HepG2 (cell line): ENCODE results near the gene RSAD2. TPM values are rescaled to one million over a fixed set of nuclear protein-coding genes. Genes with fewer than 3 reads are reported as not detected.

Experiments used
- ATAC-seq: fragments of 200-7000 bp; cut with Tn5 transposase; 3 replicates; pipeline ENCODE4 v1.9.1; 2020; ENCODE audit warnings: mild to moderate bottlenecking, moderate library complexity
- BruUV-seq: library from RNA; stranded (reverse); fragments of 400-500 nt; replicated peaks from 2 replicates; lab custom pipeline; 2021; lab: Mats Ljungman, UMichigan
- CTCF ChIA-PET: fragments of 300-600 bp; formaldehyde crosslinking; extraction: SDS; loops from one replicate; lab custom pipeline; 2021; ENCODE audit warnings: low total read pairs, inconsistent platforms, low intra/inter-chr PET ratio; lab: Yijun Ruan, JAX
- POLR2A ChIA-PET: fragments of 350-600 bp; sonication (Branson Sonifier 250); formaldehyde crosslinking; loops from one replicate; lab custom pipeline; 2020; ENCODE audit warnings: antibody characterized with exemption, inconsistent platforms; lab: Yijun Ruan, JAX
- DNase-seq: peaks from one replicate; pipeline ENCODE4 v3.0.0-alpha.2; 2015; ENCODE audit warnings: low spot score
- FAIRE-seq: peaks from 3 replicates; lab custom pipeline; 2011; peaks lifted over from hg19 to GRCh38; lab: Jason Lieb, UNC
- H2AFZ ChIP-seq: one replicate; pipeline ENCODE4 v1.6.1; 2011; ENCODE audit warnings: low read length, inconsistent platforms
- H3K27ac ChIP-seq: fragments of 300-600 bp; 3 replicates; pipeline ENCODE4 v1.8.0; 2011; ENCODE audit warnings: mixed run types, mild to moderate bottlenecking, mixed read lengths, low read length, inconsistent platforms; ENCODE audit not compliant: insufficient read depth; ENCODE audit errors: extremely low read length
- H3K27me3 ChIP-seq, 2 experiments: fragments of 200-600 bp in 1 of 2; 2 replicates in 1 of 2; 3 replicates in 1 of 2; pipeline versions ENCODE4 v1.6.0 to v1.8.0; 2011; ENCODE audit warnings: low read length in 2 of 2, mild to moderate bottlenecking in 2 of 2, moderate library complexity in 2 of 2, inconsistent platforms in 1 of 2; ENCODE audit not compliant: insufficient read depth in 2 of 2, control insufficient read depth in 1 of 2
- H3K36me3 ChIP-seq, 2 experiments: fragments of 200-600 bp in 1 of 2; replicated peaks in 1 of 2; 2 replicates in 1 of 2; 3 replicates in 1 of 2; pipeline versions ENCODE4 v1.5.1 to v1.8.0; 2011; ENCODE audit warnings: low read length in 2 of 2, inconsistent platforms in 1 of 2; ENCODE audit not compliant: insufficient read depth in 2 of 2, control insufficient read depth in 1 of 2
- H3K4me1 ChIP-seq: 2 replicates; pipeline ENCODE4 v1.5.1; 2012; ENCODE audit warnings: low read length, inconsistent platforms; ENCODE audit not compliant: insufficient read depth
- H3K4me2 ChIP-seq: 2 replicates; pipeline ENCODE4 v1.6.0; 2011; ENCODE audit warnings: low read depth, low read length, inconsistent platforms
- H3K4me3 ChIP-seq, 3 experiments: fragments of 200-600 bp in 1 of 3; sonication (generic), shearing (Covaris generic) in 1 of 3; replicated peaks in 1 of 3; 2 replicates each; pipeline ENCODE4 v1.5.1; 2011 to 2016; ENCODE audit warnings: low read length in 3 of 3, inconsistent platforms in 2 of 3, low read depth in 2 of 3, mild to moderate bottlenecking in 2 of 3, control low read depth in 1 of 3, mixed read lengths in 1 of 3; ENCODE audit not compliant: insufficient read depth in 1 of 3
- H3K79me2 ChIP-seq: one replicate; pipeline ENCODE4 v1.6.1; 2011; ENCODE audit warnings: low read length, inconsistent platforms; ENCODE audit not compliant: insufficient read depth
- H3K9ac ChIP-seq: 2 replicates; pipeline ENCODE4 v1.6.0; 2011; ENCODE audit warnings: mild to moderate bottlenecking, low read depth, low read length, inconsistent platforms; ENCODE audit not compliant: insufficient read depth
- H3K9me3 ChIP-seq: 2 replicates; pipeline ENCODE4 v1.5.1; 2012; ENCODE audit warnings: mild to moderate bottlenecking, low read length
- H4K20me1 ChIP-seq: 2 replicates; pipeline ENCODE4 v1.6.0; 2011; ENCODE audit warnings: inconsistent platforms, mild to moderate bottlenecking, low read length, moderate library complexity; ENCODE audit not compliant: insufficient read depth
- ASH2L ChIP-seq: fragments of 300-600, 200-600 bp; sonication (generic); IDR thresholded peaks from 2 replicates; pipeline ENCODE4 v1.7.0; 2017; ENCODE audit warnings: low read depth, mild to moderate bottlenecking, moderate library complexity, mixed read lengths, low read length; ENCODE audit not compliant: insufficient read length
- CENPX ChIP-seq: sonication (generic); formaldehyde crosslinking; IDR thresholded peaks from 2 replicates; pipeline ENCODE4 v1.9.0; 2021; ENCODE audit warnings: mild to moderate bottlenecking, missing genetic modification reagents, moderate library complexity
- DMTF1 ChIP-seq: sonication (generic); formaldehyde crosslinking; IDR thresholded peaks from 2 replicates; pipeline ENCODE4 v1.4.0; 2020; ENCODE audit warnings: mild to moderate bottlenecking, missing genetic modification reagents
- ELF1 ChIP-seq: sonication (generic); formaldehyde crosslinking; IDR thresholded peaks from 2 replicates; pipeline ENCODE4 v1.4.0; 2020; ENCODE audit warnings: missing genetic modification reagents
- HMG20A ChIP-seq: IDR thresholded peaks from 2 replicates; pipeline ENCODE4 v1.6.1; 2016; ENCODE audit warnings: borderline replicate concordance
- IRF9 ChIP-seq: sonication (generic); formaldehyde crosslinking; IDR thresholded peaks from 2 replicates; pipeline ENCODE4 v1.8.0; 2022; ENCODE audit warnings: missing genetic modification reagents, mild to moderate bottlenecking, borderline replicate concordance
- NR2F2 ChIP-seq: IDR thresholded peaks from 2 replicates; pipeline ENCODE4 v1.6.1; 2012; ENCODE audit warnings: low read depth, inconsistent platforms, borderline replicate concordance
- ONECUT2 ChIP-seq: sonication (generic); formaldehyde crosslinking; IDR thresholded peaks from 2 replicates; pipeline ENCODE4 v1.4.0; 2020; ENCODE audit warnings: missing genetic modification reagents
- PLRG1 ChIP-seq: fragments of 450-650 bp; conservative IDR thresholded peaks from 2 replicates; pipeline ENCODE4 v1.6.1; 2016
- PRDM15 ChIP-seq: sonication (generic); formaldehyde crosslinking; IDR thresholded peaks from 2 replicates; pipeline ENCODE4 v1.4.0; 2020; ENCODE audit warnings: missing genetic modification reagents
- RAD21 ChIP-seq: fragments of 450-650 bp; formaldehyde crosslinking; IDR thresholded peaks from 2 replicates; pipeline ENCODE4 v1.5.0; 2020; ENCODE audit warnings: mild to moderate bottlenecking
- ZGPAT ChIP-seq: IDR thresholded peaks from 2 replicates; pipeline ENCODE4 v1.6.1; 2016; ENCODE audit warnings: mild to moderate bottlenecking
- ZKSCAN8 ChIP-seq: IDR thresholded peaks from 2 replicates; pipeline ENCODE4 v1.6.1; 2016; ENCODE audit warnings: borderline replicate concordance, missing genetic modification reagents, missing compliant biosample characterization
- ZNF136 ChIP-seq: sonication (generic); formaldehyde crosslinking; IDR thresholded peaks from 2 replicates; pipeline ENCODE4 v1.8.1; 2022; ENCODE audit warnings: low read depth, mild to moderate bottlenecking, moderate library complexity, missing genetic modification reagents
- ZNF446 ChIP-seq: sonication (generic); formaldehyde crosslinking; IDR thresholded peaks from 2 replicates; pipeline ENCODE4 v1.5.0; 2020; ENCODE audit warnings: mild to moderate bottlenecking, missing genetic modification reagents
- ZNF558 ChIP-seq: sonication (generic); formaldehyde crosslinking; IDR thresholded peaks from 2 replicates; pipeline ENCODE4 v1.9.0; 2022; ENCODE audit warnings: mild to moderate bottlenecking, missing genetic modification reagents, borderline replicate concordance
- ZSCAN9 ChIP-seq: IDR thresholded peaks from 2 replicates; pipeline ENCODE4 v1.6.1; 2016; ENCODE audit warnings: borderline replicate concordance
- WGBS: methylation state at CpG from one replicate; pipeline ENCODE4 v1.1.6; 2017; ENCODE audit warnings: low lambda C conversion rate; 5-methylcytosine and 5-hydroxymethylcytosine counted together
- in situ Hi-C: cut with HindIII; loops from 2 replicates; pipeline ENCODE4 v1.10.0; 2017; ENCODE audit warnings: low pct_unique_long_range_greater_than_20kb; ENCODE audit not compliant: extremely low pct_ligation_motif_present
- intact Hi-C: fragments of 100-400 bp; cut with micrococcal nuclease; formaldehyde crosslinking; loops from one replicate; pipeline ENCODE4 v1.10.0; 2022; ENCODE audit not compliant: unreplicated experiment
- polyA plus RNA-seq, 8 experiments: library from polyadenylated mRNA; depleted of rRNA in 3 of 8; stranded (reverse) in 7 of 8; unstranded in 1 of 8; fragments of >200 nt; fragmentation: Illumina TruSeq in 4 of 8; extraction: Trizol in 4 of 8; gene quantifications; 2 replicates each; pipeline versions ENCODE4 v1.2.1 to v1.2.3, GENCODE V29; 2011 to 2016; ENCODE audit warnings: low read depth in 4 of 8, missing spikeins in 1 of 8, mixed read lengths in 1 of 8; ENCODE audit not compliant: insufficient read depth in 1 of 8
- total RNA-seq, 5 experiments: library from RNA; depleted of rRNA; stranded (reverse); fragments of >200 nt; fragmentation: Illumina TruSeq; extraction: Trizol; gene quantifications; 2 replicates each; pipeline ENCODE4 v1.2.3, GENCODE V29; 2016; ENCODE audit warnings: low read depth in 1 of 5

The RSAD2 gene
- total and polyA plus RNA-seq, 2 of the 13 experiments (the other 11 are each of a cell fraction or from before 2014, with no cell fraction given), result 0.11 TPM; not detected in 1

GRCh38 chr2:6920743-6921064 lies 43.1 kb downstream of the RSAD2 start:
- no peak overlapping the region for H3K4me3 ChIP-seq
- DNase-seq (no peak), ATAC-seq (no peak), FAIRE-seq (no peak)
- no peak overlapping the region for H3K4me2 ChIP-seq
- ChIA-PET POLR2A (interaction anchor here (1.4 to 1.5 kb wide), 2 partner anchors 36 to 55 kb away, joined by 3 to 5 read pairs; partner anchors contain the start of gene CMPK2), CTCF (no interaction called here)
- H3K9me3 ChIP-seq, result no peaks in the 10 kb centered on the region
- no TSS peak for BruUV-seq
- WGBS, result 77% methylated on average over 4 of the region's 4 CpGs
- intact Hi-C loops, result loop anchor here (1.0 to 5.0 kb wide), 4 partner anchors 37 to 162 kb away; no protein-coding TSS in a partner anchor
- H3K27ac ChIP-seq, result no peak overlapping the region
- no peaks in the 10 kb centered on the region for H3K36me3 ChIP-seq
- H2AFZ ChIP-seq, result no peak overlapping the region
- 0 out of 5 replicates have a peak, but pooled peaks cover 0 to 3% of the 10 kb centered on the region in 2 experiments for H3K27me3 ChIP-seq
- peaks cover 20% of the 10 kb centered on the region for H3K79me2 ChIP-seq
- peaks cover 68% of the 10 kb centered on the region for H3K4me1 ChIP-seq
- peaks cover 15% of the 10 kb centered on the region; the same call in 1 of the 2 replicates for H4K20me1 ChIP-seq
- no peak overlapping the region for H3K9ac ChIP-seq
- in situ Hi-C loops, result no loop called here
- no peak for TF ChIP-seq PLRG1
- no peak for TF ChIP-seq ZNF446 (CRISPR knock-in tag)
- TF ChIP-seq NR2F2, result no peak
- TF ChIP-seq ZSCAN9 (CRISPR knock-in tag), result no peak
- no peak for TF ChIP-seq ZNF136 (CRISPR knock-in tag)
- no peak for TF ChIP-seq ELF1 (CRISPR knock-in tag)
- TF ChIP-seq CENPX, result no peak
- TF ChIP-seq RAD21, result no peak
- no peak for TF ChIP-seq ZGPAT (CRISPR knock-in tag)
- TF ChIP-seq DMTF1 (CRISPR knock-in tag), result no peak
- no peak for TF ChIP-seq ZNF558 (CRISPR knock-in tag)
- TF ChIP-seq IRF9, result no peak
- no peak for TF ChIP-seq ZKSCAN8 (CRISPR knock-in tag)
- TF ChIP-seq HMG20A (CRISPR knock-in tag), result no peak
- TF ChIP-seq PRDM15 (CRISPR knock-in tag), result no peak
- no peak for TF ChIP-seq ASH2L
- no peak for TF ChIP-seq ONECUT2 (CRISPR knock-in tag)
